GM19455 (cell line): ENCODE data around the gene ADI1.

Experiments used
- ATAC-seq: cut with Tn5 transposase; IDR thresholded peaks from one replicate; pipeline ENCODE4 v1.9.1; 2021; ENCODE audit not compliant: unreplicated experiment

ADI1 gene

DNA sequence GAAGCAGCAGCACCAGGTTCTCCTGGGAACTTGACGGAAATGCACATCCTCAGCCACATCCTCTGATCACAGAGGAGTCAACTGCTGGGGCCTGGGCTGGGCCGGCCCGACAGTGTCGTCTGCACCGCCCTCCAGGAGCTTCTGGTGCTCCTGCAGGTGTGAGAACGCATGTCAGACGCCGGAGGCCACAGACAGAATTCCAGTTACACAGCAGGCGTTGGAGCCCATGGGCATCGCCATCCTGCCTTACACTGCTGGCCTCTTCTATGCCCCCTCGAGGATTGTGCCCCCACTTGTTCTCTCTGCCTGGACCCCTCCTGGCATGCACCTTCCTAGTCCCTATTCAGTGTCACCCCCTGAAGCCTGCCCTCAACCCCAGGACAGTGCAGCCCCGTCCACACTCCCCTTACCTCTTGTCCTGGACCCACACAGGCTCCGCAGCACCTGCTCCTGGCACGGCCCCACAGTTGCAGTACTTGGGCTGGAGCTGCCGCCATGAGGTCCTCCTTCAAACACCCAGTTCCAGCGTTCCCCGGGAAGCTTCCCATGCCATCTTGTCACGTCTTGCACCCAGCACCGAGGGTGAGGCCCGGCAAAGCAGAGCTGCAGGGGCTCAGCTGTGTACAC is 37.5 kb downstream of the ADI1 start:
- no peak for ATAC-seq

DNA sequence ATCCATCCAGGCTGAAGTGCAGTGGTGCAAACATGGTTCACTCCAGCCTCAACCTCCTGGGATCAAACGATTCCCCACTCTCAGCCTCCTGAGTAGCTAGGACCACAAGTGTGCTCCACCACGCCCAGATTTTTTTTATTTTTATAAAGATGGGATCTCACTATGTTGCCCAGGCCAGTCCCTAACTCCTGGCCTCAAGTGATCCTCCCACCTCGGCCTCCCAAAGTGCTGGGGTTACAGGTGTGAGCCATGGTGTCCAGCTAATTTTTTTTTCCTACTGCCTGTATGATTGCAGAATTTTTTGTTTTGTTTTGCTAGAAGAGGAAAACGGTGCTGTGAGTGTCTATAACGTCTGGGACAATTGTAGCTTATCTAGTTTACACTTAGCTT is 38.3 kb downstream of the ADI1 start:
- ATAC-seq: no peak

DNA sequence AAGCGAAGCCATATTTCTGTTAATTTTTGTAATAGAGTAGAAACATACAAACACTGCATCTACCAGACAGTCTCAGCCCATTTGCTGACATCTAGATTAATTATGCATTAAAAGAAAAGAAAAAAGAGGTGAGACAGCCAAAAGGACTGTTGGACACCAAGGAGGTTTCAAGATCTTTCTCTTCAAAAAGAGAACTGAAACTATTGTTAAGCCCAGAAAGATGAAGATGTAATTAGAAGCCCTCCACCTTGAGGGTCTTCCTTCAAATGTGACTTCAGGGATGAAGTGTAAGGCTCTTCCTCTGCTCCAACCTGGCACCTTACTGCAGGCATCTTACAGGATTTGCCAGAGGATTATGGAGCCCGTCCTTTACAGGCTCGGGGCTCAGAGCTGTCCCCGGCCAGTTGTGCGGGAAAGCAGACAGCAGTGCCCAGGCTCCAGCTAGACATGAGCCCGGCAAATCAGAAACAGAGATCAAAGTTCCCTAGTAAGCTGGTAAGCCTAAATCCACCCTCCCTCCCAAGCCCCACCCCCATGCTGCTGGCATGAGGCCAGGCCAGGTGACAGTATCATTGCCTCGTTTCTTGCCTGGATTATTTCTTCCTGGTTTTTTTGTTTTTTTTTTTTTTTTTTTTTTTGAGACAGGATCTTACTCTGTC is 38.9 kb downstream of the ADI1 start:
- no peak for ATAC-seq

DNA sequence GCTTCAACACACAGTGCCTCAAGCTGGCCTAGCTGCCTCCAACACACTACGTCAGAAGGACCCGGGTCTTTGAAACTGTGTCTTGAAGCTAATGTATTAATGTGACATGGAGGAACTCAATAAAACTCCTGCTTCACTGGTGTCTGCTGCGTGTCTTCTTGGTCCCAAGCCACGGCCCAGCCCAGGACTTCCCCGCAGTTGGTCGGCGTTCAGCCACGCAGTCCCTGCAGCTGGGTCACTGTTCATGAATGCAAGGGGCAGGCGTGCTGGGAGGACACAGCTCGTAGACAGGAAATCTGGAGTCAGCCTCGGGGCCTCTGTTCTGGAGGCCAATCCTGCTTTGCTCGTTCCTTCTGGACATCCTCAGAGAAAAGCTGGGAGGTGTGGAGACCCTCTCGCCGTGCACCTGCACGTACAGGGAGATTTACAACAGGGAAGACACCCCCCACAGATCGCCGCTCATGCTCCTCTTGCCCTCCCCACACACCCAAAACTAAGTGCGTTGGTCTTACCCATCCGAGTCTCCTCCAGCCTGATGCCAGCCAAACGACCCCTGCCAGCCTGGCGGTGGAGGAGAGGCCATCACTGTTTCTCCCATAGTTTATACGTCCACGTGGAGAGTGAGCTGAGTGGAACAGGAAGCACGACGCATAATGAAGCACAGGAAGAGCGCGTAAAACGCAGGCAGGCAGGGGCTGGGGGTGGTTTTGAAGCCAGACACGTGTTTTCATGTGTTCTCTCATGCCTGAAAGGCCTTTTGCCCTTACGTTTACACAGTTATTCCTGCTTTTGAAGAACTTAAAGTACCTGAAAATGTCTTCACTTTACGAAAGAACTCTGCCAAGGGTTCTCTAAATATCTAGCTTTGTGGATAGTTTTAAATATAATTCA is 39.7 kb downstream of the ADI1 start:
- ATAC-seq: no peak

DNA sequence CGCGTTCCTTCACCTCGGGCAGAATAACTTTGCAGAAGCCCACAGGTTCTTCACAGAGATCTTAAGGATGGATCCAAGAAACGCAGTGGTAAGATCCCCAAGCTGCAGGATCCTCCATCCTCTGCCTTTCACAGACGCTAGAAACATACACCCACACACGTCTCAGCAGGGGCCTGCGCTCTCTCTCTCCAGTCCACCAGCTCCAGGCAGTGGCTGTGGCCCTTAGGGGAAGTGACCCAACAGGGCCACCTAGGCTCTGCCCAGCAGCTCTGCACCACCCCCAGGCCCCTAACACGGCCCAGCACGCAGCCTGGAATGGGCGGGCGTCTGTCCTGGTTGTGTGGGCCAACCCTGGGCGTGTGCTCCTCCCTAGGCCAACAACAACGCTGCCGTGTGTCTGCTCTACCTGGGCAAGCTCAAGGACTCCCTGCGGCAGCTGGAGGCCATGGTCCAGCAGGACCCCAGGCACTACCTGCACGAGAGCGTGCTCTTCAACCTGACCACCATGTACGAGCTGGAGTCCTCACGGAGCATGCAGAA is 40.4 kb downstream of the ADI1 start:
- ATAC-seq: no peak

DNA sequence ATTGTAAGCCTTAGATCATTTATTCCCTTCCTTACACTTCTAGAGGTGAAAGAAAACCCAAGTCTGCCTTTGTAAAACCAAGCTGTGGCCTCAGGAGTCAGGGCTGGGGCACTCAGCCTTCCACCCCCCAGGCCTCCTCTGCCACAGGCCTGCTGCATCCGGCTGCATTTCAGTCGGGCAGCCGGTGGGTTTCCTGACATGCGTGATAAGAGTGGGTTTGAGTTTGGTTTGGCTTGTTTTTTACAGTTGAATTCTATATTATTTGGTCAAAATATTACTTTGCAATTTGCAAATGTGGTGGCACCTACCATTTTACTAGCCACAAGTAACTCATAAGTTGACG is 42.4 kb downstream of the ADI1 start:
- ATAC-seq: no peak

DNA sequence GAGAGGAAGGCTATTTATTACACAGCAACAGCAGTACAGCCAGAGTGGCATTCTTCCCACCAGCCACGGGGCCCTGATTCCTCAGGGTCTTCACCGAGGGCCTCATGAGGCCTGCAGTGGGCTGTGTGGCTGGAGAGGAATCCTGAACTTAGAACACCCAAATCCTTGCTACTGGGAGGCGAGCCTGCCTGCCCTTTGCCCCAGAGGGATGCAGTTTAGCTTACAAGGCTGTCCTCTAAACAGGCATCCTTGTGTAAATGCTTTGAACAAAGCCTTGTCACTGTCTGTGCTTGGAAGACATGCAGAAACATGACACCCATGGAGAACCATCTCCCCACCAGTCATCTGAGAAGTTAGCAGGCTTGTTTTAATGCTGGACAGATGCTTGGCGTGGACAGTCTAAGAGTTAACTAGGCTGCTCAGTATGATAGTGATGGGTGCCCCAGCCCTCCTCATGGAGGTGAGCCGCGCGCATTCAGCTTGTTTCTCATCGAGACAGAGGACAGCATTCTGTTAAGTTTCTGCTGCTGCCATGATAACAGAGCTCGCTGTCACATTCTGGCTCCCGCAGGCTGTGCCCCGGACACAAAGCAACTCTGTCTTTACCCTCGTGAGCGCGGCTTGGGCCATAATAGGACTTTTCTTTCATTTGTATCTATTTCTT is 42.9 kb downstream of the ADI1 start:
- ATAC-seq: no peak

DNA sequence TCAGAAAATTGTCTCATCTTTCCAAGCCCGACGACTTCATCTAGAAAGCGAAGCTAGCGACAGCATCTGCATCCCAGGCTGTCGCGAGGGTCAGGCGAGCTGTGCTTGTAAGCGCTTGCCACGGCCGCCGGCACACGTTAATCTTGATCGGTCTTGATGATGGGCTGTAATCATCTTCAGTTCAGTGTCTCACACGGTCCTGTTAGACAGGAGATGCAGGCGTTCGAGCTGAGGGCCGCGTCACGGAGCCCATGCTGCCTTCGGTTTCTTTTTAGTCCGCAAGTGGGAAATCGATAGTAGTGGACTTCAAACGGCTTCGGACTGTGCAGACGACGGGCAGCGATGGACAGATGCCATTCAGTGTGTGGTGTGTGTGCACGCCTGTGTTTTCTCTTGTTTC is 43.6 kb downstream of the ADI1 start:
- ATAC-seq: no peak

DNA sequence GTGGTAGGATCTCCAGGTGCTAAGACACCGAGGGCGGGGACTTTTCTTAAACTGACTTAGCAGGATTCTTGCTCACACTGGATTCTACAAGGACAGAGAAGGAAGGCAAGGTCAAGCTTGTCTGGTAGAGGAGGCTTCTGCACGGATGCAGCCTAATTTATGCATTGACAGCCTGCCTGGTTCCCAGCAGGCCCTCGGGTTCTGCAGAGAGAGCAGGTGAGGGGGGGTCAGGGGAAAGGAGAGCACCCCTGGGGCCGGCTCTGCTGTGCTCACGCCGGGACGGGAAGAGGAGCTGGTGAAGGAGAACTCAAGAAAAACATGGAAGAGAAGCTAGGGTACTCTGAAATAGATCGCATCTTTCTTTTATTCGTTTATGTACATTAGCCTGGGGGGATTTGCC is 46.4 kb downstream of the ADI1 start:
- no peak for ATAC-seq

DNA sequence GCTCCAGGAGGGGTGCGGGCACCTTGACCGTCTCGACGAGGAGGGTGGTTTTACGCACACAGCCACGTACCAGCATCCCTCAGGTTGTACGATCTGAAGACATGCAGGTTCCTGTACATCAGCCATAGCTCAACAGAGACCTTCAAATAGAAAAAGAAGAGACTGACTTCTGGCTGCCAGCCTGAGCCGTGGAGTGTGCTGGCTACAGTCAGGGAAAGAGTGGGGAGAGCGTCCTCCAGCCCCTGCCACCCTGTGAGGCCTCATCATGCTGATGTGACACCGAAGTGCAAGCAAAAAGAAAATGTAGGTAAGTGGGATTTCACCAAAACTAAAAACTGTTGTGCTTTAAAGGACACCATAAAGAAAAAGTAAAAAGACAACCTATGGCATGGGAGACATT is 47.0 kb downstream of the ADI1 start:
- ATAC-seq: no peak

DNA sequence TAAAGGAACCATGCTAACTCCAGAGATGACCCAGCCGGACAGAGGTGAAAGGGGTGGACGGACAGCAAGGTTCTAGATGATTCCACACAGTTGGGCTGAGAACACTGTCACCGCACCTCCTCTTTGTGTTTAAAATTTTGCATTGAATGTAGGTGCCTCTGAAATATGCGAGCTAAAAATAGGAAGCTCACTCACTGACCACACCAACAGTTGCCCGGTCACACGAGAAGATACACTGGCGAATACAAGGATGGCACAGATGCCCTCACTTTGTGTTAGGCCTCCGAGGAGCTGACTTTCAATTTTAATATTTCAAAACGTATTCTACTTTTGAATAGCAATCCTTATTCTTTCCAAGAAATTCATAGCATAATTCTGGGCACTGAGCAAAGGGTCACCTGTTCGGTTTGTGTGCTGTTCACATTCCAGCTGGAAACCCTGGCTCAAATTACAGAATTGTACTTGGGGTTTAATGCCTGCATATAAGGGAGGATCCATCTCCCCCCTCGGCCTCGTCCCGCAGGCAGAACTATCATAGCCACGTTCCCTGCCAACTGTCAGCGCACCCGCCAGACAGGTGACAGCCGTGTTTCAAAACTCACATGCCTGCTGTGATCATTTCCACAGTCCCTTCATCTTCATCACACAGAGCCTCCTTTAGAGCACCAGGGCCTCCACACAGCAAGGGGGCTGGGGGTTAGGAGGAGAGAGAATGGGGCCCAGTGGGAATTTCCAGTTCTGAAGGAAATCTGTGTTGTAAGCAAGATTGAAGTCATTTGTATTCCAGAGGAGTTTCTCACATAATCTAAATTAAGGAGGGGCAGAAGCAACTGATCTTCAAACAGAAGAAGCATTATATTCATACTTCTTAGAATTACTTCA is 48.2 kb downstream of the ADI1 start:
- ATAC-seq: no peak

DNA sequence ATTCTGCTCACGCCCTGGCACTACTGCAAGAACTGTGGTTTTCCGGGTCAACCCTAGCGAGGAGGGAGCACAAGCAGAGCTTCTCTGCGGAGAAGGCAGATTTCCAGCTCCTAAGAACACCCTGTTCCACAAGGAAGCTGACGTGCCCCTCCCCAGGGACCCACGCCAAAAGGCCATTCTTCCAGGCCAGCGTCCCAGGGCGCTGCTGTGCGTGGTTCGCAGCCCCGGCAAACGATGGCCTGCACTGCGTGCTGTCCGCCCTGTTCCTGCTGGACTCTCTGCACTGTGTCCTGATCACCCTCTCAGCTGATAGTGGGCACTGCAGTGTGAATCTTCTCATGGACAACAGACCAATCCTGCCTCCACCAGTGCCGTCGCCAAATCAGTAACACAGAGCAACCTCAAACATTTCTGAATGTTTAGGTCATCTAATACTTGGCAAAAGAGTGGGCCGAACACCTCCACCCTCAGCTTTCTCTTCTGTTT is 49.1 kb downstream of the ADI1 start:
- ATAC-seq: no peak

DNA sequence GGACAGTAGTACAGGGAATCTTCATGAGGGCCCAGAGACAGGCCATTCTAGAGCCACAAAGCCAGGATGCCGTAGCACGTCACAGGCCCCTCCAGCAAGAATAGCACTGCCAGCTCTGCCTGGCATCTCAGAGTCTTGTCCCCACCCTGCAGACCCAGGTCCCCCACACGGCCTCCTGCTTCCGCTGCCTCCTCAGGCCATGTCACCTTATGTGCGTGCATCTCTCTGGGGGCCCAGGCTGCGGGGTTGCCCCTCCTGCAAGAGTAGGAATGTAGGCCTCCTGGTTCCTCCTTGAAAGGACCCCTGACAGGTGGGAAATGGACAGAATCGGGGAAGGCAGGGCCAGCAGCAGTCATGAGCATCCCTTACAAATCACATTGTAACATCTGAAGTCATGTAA is 49.8 kb downstream of the ADI1 start:
- ATAC-seq: no peak

DNA sequence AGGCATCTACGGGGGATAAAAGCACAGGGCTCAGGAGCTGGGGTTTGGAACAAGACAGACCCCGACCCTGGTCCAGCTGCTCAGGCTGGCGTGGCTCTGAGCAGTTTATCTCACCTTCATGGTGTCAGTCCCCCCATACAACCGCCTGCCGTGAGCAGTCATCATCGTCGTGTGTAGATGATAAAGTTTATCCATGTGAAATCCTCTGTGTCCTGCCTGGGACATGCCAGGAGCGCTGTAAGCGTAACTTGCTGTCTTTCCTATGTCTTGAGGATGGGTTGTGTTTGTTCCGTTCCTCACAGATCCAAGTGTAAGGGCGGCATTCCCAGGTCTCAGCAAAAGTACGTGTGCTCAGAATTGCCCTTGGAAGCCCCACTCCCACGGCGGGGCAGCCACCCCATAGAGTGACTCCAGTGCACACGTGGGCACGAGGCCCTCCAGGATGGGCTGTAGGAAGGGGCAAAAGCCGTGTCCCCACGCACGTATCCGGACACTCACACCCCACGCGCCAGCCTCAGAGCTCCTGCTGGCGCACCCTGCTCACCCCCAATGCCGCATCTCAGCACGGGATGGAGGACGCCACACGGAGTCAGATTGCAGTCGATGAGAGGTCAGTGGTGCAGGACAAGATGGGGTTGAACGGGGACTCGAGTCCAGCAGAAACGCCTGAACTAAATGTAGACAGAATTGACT is 50.9 kb downstream of the ADI1 start:
- ATAC-seq: no peak

DNA sequence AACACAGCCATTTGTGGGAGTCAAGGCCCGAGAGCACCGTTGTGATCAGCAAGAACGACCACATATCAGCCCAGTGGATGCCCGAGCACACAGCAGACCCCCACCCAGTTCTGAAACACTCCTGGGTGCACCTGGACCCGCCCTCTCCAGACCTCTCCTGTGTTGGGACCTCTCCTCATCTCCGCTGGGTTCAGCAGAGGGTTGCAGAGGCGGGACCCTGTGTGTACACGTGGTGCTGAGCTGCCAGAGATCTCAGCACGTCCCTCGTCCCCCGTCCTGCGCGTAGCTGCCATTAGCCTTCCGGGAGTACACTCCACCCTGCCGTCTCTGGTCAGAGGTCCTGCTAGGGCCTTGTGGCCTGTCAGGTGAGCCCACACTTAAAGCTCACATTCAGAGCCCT is 51.7 kb downstream of the ADI1 start:
- ATAC-seq: no peak

DNA sequence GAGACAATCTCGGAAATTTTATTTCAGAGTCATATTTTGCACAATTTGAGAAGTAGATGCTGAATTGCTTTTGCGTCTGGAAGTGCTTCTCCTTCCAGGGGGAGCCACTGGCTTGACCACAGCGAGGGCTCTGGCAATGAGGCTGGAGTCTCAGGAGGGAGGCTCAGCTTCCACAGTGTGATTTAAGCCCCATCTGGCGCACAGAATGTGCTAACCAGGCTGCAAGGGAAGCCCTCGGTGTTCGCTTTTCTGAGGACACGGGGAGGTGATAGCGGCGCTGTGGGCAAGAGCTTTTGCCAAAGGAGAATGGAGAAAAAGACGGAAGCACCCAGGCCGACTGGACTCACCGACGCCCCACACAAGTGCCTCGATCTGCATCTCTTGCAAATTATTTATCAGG is 52.4 kb downstream of the ADI1 start:
- ATAC-seq: no peak

DNA sequence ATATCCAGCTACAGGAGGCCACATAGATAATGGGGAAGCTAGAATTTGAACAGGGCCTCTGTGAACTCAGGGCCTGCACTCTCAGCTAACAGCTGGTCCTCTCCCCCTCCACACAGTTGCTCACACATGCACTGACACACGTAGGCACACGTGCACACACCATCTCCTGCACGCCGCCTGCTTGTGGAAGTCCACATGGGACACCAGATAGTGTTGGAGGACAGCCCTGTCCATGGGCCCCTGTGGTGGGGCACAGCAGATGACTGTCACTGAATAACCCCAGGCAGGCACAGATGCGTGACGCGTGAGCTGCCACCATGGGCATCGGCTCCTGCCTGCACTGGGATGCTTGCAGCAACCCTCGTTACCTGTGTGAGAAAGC is 52.9 kb downstream of the ADI1 start:
- no peak for ATAC-seq

DNA sequence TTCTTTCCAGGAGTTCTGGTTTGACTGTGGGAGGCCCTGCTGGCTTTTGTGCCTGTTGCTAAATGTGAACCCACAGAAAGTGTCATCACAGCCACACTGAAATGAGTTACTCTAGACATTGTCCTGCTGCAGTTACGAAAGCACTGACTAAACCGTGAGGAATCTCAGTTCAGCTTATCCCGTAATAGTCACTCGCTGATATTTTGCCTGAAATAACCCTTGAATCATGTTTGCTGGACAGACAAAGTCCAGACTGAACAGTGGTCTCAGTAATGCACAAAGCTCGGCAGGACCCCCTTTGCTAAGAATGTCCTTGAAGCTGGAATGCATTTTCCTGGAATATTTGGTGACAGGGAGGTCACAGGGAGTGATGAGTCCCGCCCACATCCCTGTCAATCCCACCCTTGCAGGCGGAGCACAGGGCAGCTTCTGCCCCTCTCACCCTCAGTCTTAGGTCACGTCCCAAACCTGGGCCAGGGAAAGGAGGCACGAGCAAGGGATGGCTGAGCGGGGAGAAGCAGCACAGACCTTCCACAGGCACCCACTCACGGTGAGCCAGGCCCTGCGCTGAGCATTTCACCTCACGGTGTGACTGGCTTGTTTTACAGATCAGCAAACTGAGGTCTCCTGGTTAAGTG is 53.4 kb downstream of the ADI1 start:
- ATAC-seq: no peak

DNA sequence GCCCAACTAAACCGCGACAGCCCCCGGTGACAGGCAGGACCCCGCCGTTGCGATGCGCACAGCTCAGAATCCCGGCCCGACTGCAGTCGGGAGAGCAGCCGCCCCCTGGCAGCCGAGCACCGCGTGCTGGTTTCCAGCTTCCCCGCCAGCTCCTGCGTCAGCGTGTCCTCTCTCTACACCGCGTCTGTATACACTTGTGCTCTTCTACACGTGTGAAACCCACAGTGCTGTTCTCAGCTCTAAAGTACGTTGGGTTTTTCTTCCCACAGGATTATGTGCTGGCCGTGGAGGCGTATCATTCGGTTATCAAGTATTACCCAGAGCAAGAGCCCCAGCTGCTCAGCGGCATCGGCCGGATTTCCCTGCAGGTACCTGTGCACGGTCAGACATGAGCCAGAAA is 54.0 kb downstream of the ADI1 start:
- ATAC-seq: no peak
